MM.1S (cell line): ENCODE measurements around the gene DPP8.

Experiments used
- EZH2 ChIP-seq: fragments of 300-600 bp; sonication (generic); optimal IDR thresholded peaks from 2 replicates; pipeline ENCODE3; 2017; ENCODE audit warnings: low read depth, mild to moderate bottlenecking, antibody characterized with exemption, low read length, mixed read lengths
- TF ChIP-seq, protein P1 (sequence below): fragments of 300-600 bp; sonication (generic); IDR thresholded peaks from 2 replicates; pipeline ENCODE4 v1.5.1; 2016; ENCODE audit warnings: antibody characterized with exemption, low read length, mixed read lengths

DNA sequence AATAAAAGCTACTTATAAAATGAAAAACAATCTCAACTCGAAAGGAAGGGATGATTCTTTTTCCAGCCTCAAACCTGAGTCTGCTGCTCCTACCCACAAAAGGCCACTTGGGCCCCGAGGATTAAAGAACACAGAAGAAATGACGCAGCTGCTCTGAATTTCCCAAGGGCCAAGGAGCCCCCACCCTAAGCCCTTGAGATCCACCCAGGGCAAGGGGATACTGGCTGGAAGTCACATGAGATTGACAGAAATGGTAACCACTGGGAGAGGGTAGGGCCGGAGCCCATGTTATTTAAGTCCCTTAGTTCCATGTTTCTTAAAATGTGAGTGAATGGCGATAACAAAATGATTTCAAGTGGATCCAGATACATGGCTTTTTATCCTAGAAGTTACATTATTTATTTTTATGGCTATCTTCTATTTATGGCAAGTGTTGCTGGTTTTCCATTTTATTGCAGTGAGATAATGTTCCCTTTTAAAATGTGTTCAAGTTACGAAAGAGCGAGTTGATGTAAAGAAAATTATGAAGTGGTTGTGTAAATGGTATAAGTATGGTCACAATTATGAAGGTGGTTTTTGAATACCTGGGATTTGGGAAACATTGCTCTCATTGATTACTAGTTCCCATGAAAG is 111.6 kb downstream of the DPP8 start:
- TF ChIP-seq, protein P1, sequence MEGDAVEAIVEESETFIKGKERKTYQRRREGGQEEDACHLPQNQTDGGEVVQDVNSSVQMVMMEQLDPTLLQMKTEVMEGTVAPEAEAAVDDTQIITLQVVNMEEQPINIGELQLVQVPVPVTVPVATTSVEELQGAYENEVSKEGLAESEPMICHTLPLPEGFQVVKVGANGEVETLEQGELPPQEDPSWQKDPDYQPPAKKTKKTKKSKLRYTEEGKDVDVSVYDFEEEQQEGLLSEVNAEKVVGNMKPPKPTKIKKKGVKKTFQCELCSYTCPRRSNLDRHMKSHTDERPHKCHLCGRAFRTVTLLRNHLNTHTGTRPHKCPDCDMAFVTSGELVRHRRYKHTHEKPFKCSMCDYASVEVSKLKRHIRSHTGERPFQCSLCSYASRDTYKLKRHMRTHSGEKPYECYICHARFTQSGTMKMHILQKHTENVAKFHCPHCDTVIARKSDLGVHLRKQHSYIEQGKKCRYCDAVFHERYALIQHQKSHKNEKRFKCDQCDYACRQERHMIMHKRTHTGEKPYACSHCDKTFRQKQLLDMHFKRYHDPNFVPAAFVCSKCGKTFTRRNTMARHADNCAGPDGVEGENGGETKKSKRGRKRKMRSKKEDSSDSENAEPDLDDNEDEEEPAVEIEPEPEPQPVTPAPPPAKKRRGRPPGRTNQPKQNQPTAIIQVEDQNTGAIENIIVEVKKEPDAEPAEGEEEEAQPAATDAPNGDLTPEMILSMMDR, result no peak
- no peak for TF ChIP-seq EZH2
